Activated B cell treated with CpG ODN at 0.5 μM for 24 hours (primary cell): Measurements from ENCODE around the gene BTF3L4. TPM values are rescaled to one million over a fixed set of nuclear protein-coding genes. Genes with fewer than 3 reads are reported as not detected.

Source experiments
- ATAC-seq: fragments of 200-7000 bp; cut with Tn5 transposase; one replicate; pipeline ENCODE4 v1.10.0; 2021; ENCODE audit warnings: low read depth, mild to moderate bottlenecking, moderate library complexity
- CTCF ChIA-PET: fragments of 350-600 bp; sonication (Branson Sonifier 250); formaldehyde crosslinking; loops from one replicate; lab custom pipeline; 2021; ENCODE audit warnings: antibody characterized with exemption; lab: Charles Lee
- POLR2A ChIA-PET: fragments of 350-600 bp; sonication (Branson Sonifier 250); formaldehyde crosslinking; loops from one replicate; lab custom pipeline; 2021; ENCODE audit warnings: antibody characterized with exemption; lab: Charles Lee
- DNase-seq: peaks from one replicate; pipeline ENCODE4 v3.0.0; 2022
- H3K27ac Mint-ChIP-seq: one replicate; pipeline ENCODE4 v1.8.0; 2020; ENCODE audit warnings: mixed read lengths
- H3K27me3 Mint-ChIP-seq: one replicate; pipeline ENCODE4 v1.8.0; 2021; ENCODE audit warnings: mixed read lengths
- H3K36me3 Mint-ChIP-seq: one replicate; pipeline ENCODE4 v1.8.0; 2021; ENCODE audit warnings: low read depth, mixed read lengths
- H3K4me1 Mint-ChIP-seq: one replicate; pipeline ENCODE4 v1.8.0; 2021; ENCODE audit warnings: mixed read lengths
- H3K4me3 Mint-ChIP-seq: one replicate; pipeline ENCODE4 v1.8.0; 2020; ENCODE audit warnings: mild to moderate bottlenecking, mixed read lengths
- H3K9me3 Mint-ChIP-seq: one replicate; pipeline ENCODE4 v1.8.0; 2020; ENCODE audit warnings: mixed read lengths
- intact Hi-C: fragments of 100-400 bp; cut with micrococcal nuclease; formaldehyde crosslinking; loops from one replicate; pipeline ENCODE4 v1.15.1; 2024
- total RNA-seq: library from RNA; stranded (reverse); gene quantifications from 2 replicates; pipeline ENCODE4 v1.2.3, GENCODE V29; 2022
- TF ChIP-seq, protein P1 (sequence below): fragments of 200-600 bp; IDR thresholded peaks from one replicate; pipeline ENCODE4 v1.8.0; 2022; ENCODE audit warnings: antibody characterized with exemption, mild to moderate bottlenecking

Gene BTF3L4
- total RNA-seq, 1 donor from 2014 or later = 36.2 TPM

- no peaks in the 10 kb centered on the region for H3K9me3 Mint-ChIP-seq
- no peaks in the 10 kb centered on the region for H3K27me3 Mint-ChIP-seq
- peaks cover 48% of the 10 kb centered on the region for H3K36me3 Mint-ChIP-seq
- H3K27ac Mint-ChIP-seq = peak within 1 kb of the TSS; percentile 89
- DNase-seq (peak; percentile 76), ATAC-seq (peak; percentile 89)
- intact Hi-C loops = loop anchor here (1.0 kb wide), 1 partner anchor 23 kb away; the partner anchor contains the start of gene BTF3L4
- ChIA-PET POLR2A (interaction anchor here (0.5 to 4.9 kb wide), 9 partner anchors 8 to 981 kb away, joined by 3 to 63 read pairs (median 4); partner anchors contain the start of genes BTF3L4, ORC1, PRPF38A and TUT4), CTCF (interaction anchor here (1.9 kb wide), 1 partner anchor 21 kb away, joined by 4 read pairs; the partner anchor contains the start of gene TXNDC12)
- TF ChIP-seq, protein P1, sequence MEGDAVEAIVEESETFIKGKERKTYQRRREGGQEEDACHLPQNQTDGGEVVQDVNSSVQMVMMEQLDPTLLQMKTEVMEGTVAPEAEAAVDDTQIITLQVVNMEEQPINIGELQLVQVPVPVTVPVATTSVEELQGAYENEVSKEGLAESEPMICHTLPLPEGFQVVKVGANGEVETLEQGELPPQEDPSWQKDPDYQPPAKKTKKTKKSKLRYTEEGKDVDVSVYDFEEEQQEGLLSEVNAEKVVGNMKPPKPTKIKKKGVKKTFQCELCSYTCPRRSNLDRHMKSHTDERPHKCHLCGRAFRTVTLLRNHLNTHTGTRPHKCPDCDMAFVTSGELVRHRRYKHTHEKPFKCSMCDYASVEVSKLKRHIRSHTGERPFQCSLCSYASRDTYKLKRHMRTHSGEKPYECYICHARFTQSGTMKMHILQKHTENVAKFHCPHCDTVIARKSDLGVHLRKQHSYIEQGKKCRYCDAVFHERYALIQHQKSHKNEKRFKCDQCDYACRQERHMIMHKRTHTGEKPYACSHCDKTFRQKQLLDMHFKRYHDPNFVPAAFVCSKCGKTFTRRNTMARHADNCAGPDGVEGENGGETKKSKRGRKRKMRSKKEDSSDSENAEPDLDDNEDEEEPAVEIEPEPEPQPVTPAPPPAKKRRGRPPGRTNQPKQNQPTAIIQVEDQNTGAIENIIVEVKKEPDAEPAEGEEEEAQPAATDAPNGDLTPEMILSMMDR = no peak
- H3K4me3 Mint-ChIP-seq = peak within 1 kb of the TSS; percentile 93
- peaks cover 34% of the 10 kb centered on the region for H3K4me1 Mint-ChIP-seq
These were observed 22.7 kb upstream of the BTF3L4 start, which contains the start of gene KTI12 for GRCh38 chr1:52033190-52034049. Gene KTI12 (minus strand): TSS chr1:52033810. CDS start chr1:52033761, 49 bp downstream.

- Mint-ChIP-seq H3K4me1 (peaks cover 34% of the 10 kb centered on the region), H3K4me3 (peak overlapping the region; percentile 93), H3K27me3 (no peaks in the 10 kb centered on the region), H3K9me3 (no peaks in the 10 kb centered on the region), H3K27ac (peak overlapping the region; percentile 89), H3K36me3 (peaks cover 53% of the 10 kb centered on the region)
- intact Hi-C loops = no loop called here
- no peak for ATAC-seq
- DNase-seq = no peak
- TF ChIP-seq, protein P1 = no peak
- POLR2A ChIA-PET = interaction anchor here (1.1 to 4.9 kb wide), 4 partner anchors 21 to 519 kb away, joined by 3 to 63 read pairs (median 10); partner anchors contain the start of genes BTF3L4, ORC1, PRPF38A and TUT4
- CTCF ChIA-PET = interaction anchor here (1.9 kb wide), 1 partner anchor 20 kb away, joined by 4 read pairs; the partner anchor contains the start of gene TXNDC12
These were observed 22.1 kb upstream of the BTF3L4 start for GRCh38 chr1:52034050-52034384.

DNA sequence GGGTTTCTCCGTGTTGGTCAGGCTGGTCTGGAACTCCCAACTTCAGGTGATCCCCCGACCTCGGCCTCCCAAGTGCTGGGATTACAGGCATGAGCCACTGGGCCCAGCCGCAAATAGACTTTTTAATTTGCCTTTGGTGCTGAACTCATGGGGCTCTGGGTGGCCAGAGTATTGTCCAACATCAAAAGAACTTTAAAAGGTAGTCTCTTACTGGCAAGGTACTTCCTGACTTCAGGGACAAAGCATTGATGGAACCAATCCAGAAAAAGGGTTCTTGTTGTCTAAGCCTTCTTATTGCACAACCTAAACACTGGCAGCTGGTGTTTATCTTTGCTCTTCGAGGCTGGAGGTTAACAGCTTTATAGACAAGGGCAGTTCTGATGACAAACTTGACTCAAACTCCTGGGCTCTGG, 18.7 kb upstream of the BTF3L4 start:
- CTCF ChIA-PET = interaction anchor here (0.6 kb wide), 1 partner anchor 16 kb away, joined by 3 read pairs; no protein-coding TSS in a partner anchor
- TF ChIP-seq, protein P1 = no peak
- Mint-ChIP-seq H3K9me3 (no peaks in the 10 kb centered on the region), H3K36me3 (peaks cover 58% of the 10 kb centered on the region), H3K27ac (no peak overlapping the region), H3K4me1 (peaks cover 12% of the 10 kb centered on the region), H3K4me3 (no peak overlapping the region), H3K27me3 (no peaks in the 10 kb centered on the region)
- DNase-seq = no peak
- POLR2A ChIA-PET = no interaction called here
- ATAC-seq = no peak
- intact Hi-C loops = no loop called here

DNA sequence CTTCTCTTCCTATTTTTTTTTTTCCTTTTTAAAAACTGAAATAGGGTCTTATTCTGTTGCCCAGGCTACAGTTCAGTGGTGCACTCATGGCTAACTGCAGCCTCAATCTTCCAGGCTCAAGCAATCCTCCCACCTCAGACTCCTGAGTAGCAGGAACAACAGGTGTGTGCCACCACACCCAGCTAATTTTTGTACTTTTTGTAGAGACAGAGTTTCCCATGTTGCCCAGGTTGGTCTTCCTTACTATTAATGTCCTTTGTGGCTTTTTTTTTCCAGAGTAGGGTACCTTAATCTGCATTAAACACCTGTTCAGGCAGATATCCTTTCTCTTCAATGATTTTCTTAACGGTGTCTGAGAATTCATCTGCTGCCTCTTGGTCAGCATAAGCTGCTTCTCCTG, 18.2 kb upstream of the BTF3L4 start:
- intact Hi-C loops = no loop called here
- no peaks in the 10 kb centered on the region for H3K27me3 Mint-ChIP-seq
- ATAC-seq = no peak

More for the DNA sequence above, 18.2 kb upstream of the BTF3L4 start:
- POLR2A ChIA-PET = no interaction called here
- Mint-ChIP-seq H3K4me3 (no peak overlapping the region), H3K36me3 (peaks cover 56% of the 10 kb centered on the region), H3K9me3 (no peaks in the 10 kb centered on the region), H3K4me1 (peaks cover 7% of the 10 kb centered on the region), H3K27ac (no peak overlapping the region)
- TF ChIP-seq, protein P1 = no peak
- CTCF ChIA-PET = no interaction called here
- no peak for DNase-seq
